GM10266 (cell line): Measurements from ENCODE around the gene KCNQ5.

ENCODE experiments used
- DNase-seq: peaks from one replicate; pipeline ENCODE4 v3.0.0; 2012; ENCODE audit errors: extremely low spot score
- TF ChIP-seq, protein P1 (sequence below): IDR thresholded peaks from 2 replicates; pipeline ENCODE4 v1.5.1; 2012; ENCODE audit warnings: mild to moderate bottlenecking, low read depth; ENCODE audit not compliant: control insufficient read depth, insufficient read depth; ENCODE audit errors: missing control alignments

KCNQ5 gene

GRCh38 chr6:73156793-73157767, 535.2 kb downstream of the KCNQ5 start:
- TF ChIP-seq, protein P1, sequence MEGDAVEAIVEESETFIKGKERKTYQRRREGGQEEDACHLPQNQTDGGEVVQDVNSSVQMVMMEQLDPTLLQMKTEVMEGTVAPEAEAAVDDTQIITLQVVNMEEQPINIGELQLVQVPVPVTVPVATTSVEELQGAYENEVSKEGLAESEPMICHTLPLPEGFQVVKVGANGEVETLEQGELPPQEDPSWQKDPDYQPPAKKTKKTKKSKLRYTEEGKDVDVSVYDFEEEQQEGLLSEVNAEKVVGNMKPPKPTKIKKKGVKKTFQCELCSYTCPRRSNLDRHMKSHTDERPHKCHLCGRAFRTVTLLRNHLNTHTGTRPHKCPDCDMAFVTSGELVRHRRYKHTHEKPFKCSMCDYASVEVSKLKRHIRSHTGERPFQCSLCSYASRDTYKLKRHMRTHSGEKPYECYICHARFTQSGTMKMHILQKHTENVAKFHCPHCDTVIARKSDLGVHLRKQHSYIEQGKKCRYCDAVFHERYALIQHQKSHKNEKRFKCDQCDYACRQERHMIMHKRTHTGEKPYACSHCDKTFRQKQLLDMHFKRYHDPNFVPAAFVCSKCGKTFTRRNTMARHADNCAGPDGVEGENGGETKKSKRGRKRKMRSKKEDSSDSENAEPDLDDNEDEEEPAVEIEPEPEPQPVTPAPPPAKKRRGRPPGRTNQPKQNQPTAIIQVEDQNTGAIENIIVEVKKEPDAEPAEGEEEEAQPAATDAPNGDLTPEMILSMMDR = no peak
- DNase-seq = no peak

DNA sequence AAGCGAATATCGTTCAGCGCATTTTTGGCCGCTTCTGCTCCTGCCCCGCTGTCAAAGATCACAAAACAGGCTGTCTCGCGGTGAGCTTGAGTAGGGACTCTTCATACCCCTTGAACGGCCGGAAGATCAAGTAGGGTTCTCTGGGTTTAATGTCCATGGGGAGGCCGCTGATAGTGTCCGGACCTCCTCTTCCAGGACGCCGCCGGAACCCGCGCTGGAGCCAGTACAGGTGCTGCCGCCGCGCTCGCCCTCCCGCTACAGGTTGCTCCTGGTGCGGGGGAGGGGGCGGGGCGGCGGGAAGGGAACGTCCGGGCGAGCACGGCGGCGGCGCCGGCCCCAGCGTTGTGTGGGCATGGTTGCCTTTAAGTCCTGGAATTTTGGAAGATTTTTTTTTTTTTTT, 536.0 kb downstream of the KCNQ5 start:
- TF ChIP-seq, protein P1 = no peak
- no peak for DNase-seq

DNA sequence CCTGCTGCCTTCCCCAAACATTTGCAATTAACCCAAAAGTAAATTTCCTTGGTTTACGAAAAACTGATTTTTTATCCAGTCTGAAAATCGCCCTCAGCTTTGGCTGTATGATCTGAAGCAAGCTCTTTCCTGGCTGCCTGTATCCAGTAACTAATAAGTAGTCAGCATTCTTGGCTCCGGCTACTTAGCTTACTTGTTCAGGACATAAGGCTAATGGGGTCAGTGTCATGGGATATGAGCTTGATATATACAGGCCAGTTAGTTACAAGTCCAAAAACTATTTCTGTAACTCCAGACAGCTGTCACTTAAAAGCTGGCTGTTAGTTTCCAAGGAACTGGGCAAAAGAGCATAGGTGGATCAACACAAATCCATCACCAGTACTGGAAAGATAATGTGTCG, 547.2 kb downstream of the KCNQ5 start:
- TF ChIP-seq, protein P1 = no peak
- no peak for DNase-seq

DNA sequence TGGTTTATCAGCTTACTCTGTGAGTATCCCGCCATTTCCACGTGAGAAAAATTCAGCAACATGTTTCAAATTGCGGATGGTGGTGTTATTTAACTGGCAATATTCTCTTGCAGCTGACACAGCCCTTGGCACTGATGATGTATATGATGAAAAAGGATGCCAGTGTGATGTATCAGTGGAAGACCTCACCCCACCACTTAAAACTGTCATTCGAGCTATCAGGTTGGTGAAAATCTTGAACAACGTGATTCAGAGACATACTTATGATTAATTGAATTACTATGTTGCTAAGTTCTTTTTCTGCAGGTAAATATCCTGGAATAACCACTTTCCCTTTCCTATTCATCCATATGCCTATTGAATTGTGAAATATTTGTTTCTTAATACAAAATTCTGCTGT, 547.8 kb downstream of the KCNQ5 start:
- no peak for DNase-seq
- TF ChIP-seq, protein P1 = no peak

DNA sequence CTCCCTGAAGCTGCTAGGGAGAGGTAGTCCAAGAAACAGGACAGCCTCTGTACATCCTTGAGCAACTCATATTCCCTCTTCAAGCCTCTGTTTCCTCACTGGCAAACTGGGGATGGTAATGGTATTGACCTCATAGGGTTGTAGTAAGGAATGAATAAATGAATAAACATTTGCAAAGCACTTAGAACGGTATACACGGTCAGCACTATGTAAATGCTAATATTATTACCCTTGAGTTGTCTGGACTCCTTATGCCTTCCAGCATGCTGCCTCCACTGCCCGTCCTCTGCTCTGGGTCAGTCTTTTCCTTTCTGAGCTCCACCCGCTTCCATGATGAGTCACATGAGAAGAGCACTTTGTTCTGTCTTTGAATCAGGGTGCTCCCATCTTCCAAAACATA, 552.8 kb downstream of the KCNQ5 start:
- no peak for DNase-seq
- TF ChIP-seq, protein P1 = no peak

GRCh38 chr6:73176057-73176456, 554.2 kb downstream of the KCNQ5 start:
- TF ChIP-seq, protein P1 = no peak

More at GRCh38 chr6:73176057-73176456, 554.2 kb downstream of the KCNQ5 start:
- no peak for DNase-seq
